Measurements from ENCODE around the gene PTPRA.
A peak's percentile ranks its signal among the peaks of the same experiment; 100 is the strongest.

PTPRA gene

DNA sequence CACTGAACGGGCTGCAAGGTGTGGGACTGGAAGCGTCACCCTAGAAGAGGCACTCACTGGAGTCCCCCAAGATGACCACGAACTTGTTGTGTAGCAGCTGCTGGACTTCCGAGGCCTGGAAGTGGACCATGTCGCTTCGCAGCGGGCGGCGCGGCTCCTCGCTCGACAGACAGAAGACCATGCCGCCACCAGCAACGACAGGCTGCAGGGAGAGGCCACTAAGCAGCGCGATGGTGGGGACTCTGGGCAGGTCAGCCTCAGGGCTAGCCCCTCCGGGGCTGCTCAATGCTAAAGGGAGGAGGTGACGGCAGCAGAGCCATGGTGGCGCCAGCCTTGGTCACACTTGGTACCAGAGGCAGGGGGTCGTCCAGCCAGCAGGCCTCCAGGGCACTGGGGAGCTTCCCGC is 33.5 kb upstream of the PTPRA start:
- DNase-seq (ENCODE audit: low read depth), result no peak
- TF ChIP-seq, protein P1, sequence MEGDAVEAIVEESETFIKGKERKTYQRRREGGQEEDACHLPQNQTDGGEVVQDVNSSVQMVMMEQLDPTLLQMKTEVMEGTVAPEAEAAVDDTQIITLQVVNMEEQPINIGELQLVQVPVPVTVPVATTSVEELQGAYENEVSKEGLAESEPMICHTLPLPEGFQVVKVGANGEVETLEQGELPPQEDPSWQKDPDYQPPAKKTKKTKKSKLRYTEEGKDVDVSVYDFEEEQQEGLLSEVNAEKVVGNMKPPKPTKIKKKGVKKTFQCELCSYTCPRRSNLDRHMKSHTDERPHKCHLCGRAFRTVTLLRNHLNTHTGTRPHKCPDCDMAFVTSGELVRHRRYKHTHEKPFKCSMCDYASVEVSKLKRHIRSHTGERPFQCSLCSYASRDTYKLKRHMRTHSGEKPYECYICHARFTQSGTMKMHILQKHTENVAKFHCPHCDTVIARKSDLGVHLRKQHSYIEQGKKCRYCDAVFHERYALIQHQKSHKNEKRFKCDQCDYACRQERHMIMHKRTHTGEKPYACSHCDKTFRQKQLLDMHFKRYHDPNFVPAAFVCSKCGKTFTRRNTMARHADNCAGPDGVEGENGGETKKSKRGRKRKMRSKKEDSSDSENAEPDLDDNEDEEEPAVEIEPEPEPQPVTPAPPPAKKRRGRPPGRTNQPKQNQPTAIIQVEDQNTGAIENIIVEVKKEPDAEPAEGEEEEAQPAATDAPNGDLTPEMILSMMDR (IDR thresholded peaks at IDR 0.05; ENCODE audit: control insufficient read depth, extremely low read depth, insufficient read depth), result no peak
- H3K4me3 ChIP-seq (ENCODE audit: low read depth, low read length), result peak overlapping the region; percentile 82

DNA sequence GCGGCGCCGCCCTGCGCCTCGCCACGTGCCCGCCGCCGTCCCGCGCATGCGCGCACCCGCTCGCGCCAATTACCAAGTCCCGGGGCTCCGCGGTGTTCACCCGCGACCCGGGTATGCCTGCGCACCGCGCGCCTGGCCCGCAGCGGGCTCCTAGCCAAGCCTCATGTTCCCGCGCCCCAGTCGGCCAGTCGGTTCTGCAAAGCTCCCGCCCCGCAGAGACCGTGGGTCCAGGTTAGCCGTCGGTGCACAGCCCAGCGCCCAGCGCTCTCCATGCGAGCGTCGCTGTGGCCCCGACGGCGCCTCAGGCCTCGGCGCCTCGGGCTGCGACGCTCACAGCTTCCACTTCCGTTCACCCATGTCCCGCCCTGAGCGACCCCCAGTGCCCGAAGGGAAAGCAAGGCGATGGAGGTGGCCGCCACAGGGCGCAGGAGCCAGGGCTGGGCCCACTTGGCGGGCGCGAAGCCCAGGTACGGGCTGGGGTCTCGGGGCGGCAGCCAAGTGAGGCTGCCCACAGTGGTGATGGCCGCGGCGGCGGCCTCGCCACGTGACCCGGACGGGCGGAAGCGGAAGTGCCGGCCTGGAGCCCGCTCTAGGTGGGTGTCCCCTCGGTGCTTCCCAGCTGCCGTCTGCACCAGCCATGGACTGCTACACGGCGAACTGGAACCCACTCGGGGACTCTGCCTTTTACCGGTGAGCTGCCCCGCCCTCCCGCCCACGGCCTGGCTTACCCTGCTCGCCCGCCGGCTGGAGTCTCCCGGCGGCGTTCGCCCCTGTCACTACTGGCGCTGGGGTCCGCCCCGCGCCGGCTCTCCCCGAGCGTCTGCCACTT is 32.9 kb upstream of the PTPRA start, which contains the start of the genes PCED1A and VPS16:
Gene PCED1A (minus strand): TSS at position 518 of the 829 bp plus-strand sequence. CDS start 743 bp downstream, outside the sequence.
Gene VPS16 (plus strand): TSS at position 608 of the 829 bp plus-strand sequence. CDS start 30 bp downstream, at position 638.
- TF ChIP-seq, protein P1 (IDR thresholded peaks at IDR 0.05; ENCODE audit: control insufficient read depth, extremely low read depth, insufficient read depth), result no peak
- H3K4me3 ChIP-seq (ENCODE audit: low read depth, low read length), result peak within 1 kb of the TSS; percentile 82
- DNase-seq (ENCODE audit: low read depth), result peak; percentile 52

DNA sequence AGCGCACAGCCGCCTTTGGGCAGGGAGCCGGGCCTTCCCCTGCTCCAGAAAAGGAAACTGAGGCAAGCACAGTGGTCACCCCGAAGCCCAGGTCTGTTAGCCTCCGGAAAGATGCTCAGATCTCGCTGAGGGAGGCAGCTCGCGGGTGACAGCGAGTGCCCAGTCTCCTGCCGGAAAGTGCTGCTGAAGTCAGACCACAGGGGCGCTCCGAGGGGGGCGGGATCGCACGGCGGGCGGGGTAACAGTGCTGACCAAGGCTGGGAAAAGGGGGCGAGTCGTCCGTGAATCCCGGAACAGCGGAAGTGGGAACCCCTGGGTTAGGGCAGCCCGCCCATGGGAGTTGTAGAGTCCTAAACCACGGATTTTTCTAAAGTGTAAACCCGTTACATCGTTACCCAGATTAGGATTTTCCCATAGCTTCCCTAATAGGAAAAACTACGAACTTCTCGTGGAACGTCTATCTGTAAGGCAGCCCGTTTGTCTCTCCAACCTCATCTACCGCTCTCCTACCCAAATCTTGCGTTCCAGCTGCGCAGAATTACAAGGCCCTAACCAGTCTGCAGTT is 32.2 kb upstream of the PTPRA start:
- TF ChIP-seq, protein P1 (IDR thresholded peaks at IDR 0.05; ENCODE audit: control insufficient read depth, extremely low read depth, insufficient read depth), result no peak
- peak overlapping the region; percentile 82 for H3K4me3 ChIP-seq (ENCODE audit: low read depth, low read length)
- DNase-seq (ENCODE audit: low read depth), result no peak

DNA sequence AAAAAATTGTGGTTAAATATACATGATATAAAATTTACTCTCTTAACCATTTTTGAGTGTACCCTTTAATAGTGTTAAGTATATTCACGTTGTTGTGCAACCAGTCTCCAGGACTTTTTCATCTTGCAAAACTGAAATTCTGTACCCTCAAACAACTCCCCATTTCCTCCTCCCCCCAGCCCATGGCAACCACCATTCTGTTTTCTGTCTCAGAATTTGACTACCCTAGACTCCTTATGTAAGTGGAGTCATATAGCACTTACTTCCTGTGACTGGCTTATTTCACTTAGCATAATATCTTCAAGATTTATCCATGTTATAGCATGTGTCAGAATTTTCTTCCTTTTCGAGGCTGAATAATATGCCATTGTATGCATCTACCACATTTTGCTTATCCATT is 27.7 kb upstream of the PTPRA start:
- DNase-seq (ENCODE audit: low read depth), result no peak
- TF ChIP-seq, protein P1 (IDR thresholded peaks at IDR 0.05; ENCODE audit: control insufficient read depth, extremely low read depth, insufficient read depth), result no peak
- H3K4me3 ChIP-seq (ENCODE audit: low read depth, low read length), result no peak overlapping the region

DNA sequence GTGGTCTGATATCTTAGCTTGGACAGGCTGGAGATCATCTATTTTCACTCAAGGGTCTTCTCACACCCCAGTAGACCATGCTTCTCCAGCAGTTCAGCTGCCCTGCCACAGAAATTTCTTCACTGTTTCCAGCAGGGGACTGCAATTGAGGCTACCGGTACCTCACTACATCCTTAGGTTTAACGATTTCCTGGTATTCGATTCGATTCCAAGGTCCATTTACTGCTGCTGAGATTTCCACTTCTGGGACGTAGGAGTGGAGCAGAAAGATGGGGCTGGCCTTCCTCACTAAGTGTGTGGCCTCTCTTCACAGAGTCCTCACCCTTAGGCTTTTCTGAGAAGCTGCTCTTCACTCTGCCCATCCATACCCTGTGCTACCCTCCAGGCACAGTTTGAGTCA is 26.6 kb upstream of the PTPRA start:
- TF ChIP-seq, protein P1 (IDR thresholded peaks at IDR 0.05; ENCODE audit: control insufficient read depth, extremely low read depth, insufficient read depth), result no peak
- DNase-seq (ENCODE audit: low read depth), result no peak
- H3K4me3 ChIP-seq (ENCODE audit: low read depth, low read length), result no peak overlapping the region

DNA sequence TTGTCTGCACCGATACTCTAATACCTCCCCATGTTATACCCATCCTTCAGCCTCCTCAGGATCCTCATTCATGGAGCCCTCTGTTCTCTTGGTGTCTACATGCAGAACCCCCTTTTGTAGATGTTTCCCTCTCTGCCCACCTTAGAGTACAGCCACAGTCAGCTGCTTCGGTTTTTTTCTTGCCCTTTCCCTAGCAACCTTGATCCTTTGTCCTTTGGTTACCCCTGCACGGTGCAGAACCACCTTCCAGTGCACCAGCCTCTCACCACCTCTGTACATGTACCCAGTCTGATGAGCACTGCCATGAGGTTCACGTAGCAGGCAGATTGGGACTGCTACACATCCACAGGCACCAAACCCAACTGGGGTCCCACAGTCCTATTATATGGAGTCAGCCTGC is 25.5 kb upstream of the PTPRA start:
- TF ChIP-seq, protein P1 (IDR thresholded peaks at IDR 0.05; ENCODE audit: control insufficient read depth, extremely low read depth, insufficient read depth), result no peak
- DNase-seq (ENCODE audit: low read depth), result no peak
- H3K4me3 ChIP-seq (ENCODE audit: low read depth, low read length), result no peak overlapping the region
